GM18519 (cell line): ENCODE data around the gene IGF2BP1.

Experiments used
- ATAC-seq: cut with Tn5 transposase; IDR thresholded peaks from one replicate; pipeline ENCODE4 v1.9.1; 2021; ENCODE audit warnings: mild to moderate bottlenecking, moderate library complexity; ENCODE audit not compliant: unreplicated experiment, low FRiP score

IGF2BP1 gene

DNA sequence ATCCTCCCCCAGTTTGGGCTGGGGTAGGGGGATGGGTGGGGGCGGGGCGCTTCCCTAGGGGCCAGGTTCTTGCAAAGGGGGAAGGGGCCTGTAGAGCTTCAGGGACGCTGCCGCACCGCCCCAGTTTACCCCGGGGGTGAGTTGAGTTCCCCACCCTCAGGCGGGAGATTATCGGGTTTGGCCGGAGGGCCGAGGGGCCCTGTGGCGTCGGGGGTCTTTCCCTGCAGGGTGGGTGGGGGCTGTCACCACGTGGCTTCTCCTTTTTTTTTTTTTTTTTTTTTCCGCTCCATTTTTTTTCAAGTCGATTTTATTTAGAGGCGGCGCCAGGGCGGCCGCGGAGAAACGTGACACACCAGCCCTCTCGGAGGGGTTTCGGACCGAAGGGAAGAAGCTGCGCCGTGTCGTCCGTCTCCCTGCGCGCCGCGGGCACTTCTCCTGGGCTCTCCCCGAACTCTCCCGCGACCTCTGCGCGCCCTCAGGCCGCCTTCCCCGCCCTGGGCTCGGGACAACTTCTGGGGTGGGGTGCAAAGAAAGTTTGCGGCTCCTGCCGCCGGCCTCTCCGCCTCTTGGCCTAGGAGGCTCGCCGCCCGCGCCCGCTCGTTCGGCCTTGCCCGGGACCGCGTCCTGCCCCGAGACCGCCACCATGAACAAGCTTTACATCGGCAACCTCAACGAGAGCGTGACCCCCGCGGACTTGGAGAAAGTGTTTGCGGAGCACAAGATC is at the start of gene IGF2BP1:
IGF2BP1 (plus strand) TSS at position 283 of the 724 bp plus-strand sequence; CDS start at position 644, 361 bp downstream.
- ATAC-seq: no peak

DNA sequence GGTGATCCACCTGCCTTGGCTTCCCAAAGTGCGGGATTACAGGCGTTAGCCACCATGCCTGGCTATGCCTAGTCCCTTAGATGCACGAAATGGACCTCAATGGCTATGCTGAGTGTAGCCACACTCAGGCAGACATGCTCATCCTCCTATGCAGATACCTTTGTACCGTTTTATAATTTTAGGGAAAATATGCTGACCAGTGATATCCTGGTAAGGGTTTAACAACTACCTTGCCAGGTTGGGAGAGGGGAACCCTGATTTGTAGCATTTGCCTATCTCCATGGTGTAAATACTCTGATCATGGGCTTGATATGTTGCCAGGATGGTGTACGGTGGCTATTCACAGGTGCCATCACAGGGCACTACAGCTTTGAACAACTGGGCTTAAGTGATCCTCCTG is 45.6 kb upstream of the IGF2BP1 start:
- ATAC-seq: no peak

GRCh38 chr17:48952904-48953303 is 44.3 kb upstream of the IGF2BP1 start:
- ATAC-seq: no peak

GRCh38 chr17:48954300-48954755 is 42.9 kb upstream of the IGF2BP1 start:
- ATAC-seq: no peak

DNA sequence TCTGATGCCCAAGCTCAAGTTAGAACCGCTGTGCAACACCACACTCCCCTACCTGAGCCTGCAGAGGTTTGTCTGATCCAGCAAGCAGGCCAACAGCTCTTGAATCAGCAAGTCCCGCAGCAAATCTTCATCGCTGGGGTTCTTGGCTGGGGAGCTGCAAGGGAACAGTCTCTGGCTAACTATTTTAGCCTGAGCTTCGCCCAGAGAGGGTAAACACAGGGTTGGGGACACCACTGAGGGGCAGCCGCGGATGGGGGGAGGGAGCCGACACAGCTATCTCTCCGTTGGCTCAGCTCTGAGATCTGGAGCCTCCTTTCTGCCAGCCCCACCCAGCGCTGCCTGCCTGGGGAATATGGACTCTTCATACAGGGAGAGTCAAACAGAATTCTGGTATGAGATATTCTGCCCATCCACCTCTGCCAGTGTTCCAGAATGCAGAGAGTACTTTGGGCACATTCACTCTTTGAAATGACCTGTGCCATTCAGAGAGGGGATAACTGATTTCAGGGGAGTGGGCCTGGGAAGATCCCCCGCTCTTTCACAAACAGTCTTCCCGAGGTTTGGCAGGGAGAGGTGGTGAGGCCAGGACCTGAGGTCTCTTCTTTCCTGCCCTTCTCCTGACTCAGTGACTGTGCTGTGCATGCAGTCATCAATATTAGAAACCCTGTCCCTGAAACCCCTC is 36.2 kb upstream of the IGF2BP1 start:
- no peak for ATAC-seq

DNA sequence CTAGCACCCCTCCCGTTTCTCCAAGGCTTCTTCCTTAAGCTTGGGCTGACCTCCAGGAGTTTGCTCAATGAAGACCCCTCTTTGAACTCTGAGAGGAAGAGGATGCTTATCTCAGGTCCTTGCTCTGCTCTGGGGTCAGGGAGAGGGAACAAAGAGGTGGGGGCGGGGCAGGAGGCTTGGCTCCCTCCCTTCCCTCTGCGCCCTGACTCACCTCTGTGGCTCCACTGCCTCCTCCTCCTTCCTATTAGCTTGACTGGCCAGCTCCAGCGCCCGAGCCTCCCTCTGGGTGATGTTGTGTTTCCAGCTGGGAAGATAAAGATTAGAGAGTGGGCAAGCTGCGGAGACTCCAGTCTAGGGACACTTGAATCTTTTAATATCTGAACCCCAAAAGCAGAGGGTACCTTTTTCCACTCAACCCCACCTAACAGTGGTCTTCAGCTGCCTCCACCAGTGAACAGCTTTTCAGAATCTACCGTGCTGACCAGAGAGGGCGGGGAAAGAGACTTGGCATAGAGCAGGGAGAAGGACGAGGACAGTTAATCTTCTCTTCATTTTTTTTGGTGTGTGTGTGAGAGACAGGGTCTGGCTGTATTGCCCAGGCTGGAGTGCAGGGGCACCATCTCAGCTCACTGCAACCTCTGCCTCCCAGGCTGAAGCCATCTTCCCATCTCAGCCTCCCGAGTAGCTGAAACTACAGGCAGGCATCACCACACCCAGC is 35.5 kb upstream of the IGF2BP1 start:
- ATAC-seq: no peak

- ATAC-seq: no peak
Observed at GRCh38 chr17:48970224-48970623, 27.0 kb upstream of the IGF2BP1 start.

GRCh38 chr17:48970865-48971687 is 26.1 kb upstream of the IGF2BP1 start:
- ATAC-seq: no peak

DNA sequence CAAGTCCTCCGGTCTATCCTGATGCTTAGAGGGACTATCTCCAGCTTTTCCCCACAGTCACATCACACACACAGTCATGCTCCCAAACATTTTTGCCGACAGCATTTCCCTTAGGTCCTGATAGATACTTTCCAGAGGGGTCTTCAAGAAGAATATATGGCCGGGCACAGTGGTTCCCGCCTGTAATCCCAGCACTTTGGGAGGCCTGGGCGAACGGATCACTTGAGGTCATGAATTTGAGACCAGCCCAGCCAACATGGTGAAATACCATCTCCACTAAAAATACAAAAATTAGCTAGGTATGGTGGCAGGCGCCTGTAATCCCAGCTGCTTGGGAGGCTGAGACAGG is 24.5 kb upstream of the IGF2BP1 start:
- no peak for ATAC-seq

- no peak for ATAC-seq
Observed at GRCh38 chr17:48973806-48974205, 23.4 kb upstream of the IGF2BP1 start.

DNA sequence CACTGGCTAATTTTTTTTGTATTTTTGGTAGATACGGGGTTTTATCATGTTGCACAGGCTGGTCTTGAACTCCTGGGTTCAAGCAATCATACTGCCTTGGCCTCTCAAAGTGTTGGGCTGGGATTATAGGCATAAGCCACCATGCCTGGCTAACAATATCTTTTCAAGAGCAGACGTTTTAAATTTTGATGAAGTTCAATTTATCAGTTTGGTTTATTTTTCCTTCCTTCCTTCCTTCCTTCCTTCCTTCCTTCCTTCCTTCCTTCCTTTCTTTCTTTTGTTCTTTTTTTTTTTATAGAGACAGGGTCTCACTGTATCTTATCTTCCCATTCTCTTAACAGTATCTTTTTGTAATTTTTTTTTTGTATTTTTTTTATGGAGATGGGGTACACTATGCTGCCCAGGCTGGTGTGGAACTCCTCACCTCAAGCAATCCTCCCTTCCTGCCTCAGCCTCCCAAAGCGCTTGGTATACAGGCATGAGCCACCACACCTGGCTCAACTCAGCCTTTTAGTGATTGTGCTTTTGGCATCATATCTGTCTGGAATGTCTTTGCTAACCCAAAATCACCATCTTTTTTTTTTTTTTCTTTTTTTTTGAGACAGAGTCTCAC is 15.2 kb upstream of the IGF2BP1 start:
- no peak for ATAC-seq

- ATAC-seq: no peak
Observed at GRCh38 chr17:48985436-48986245, 11.5 kb upstream of the IGF2BP1 start.

DNA sequence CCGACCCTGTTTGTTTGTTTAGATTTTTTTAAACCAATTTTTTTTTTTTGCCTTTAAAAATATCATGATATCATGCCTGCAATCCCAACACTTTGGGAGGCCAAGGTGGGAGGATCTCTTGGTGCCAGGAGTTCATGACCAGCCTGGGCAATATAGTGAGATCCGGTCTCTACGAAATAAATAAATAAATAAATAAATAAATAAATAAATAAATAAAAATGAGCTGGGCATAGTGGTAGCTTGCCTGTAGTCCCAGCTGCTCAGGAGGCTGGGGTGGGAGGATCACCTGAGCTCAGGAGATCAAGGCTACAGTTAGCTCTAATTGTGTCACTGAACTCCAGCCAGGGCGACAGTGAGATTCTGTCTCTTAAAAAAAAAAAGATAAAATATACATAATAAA is 8.1 kb upstream of the IGF2BP1 start:
- no peak for ATAC-seq

GRCh38 chr17:48990882-48991357 is 6.3 kb upstream of the IGF2BP1 start:
- no peak for ATAC-seq

DNA sequence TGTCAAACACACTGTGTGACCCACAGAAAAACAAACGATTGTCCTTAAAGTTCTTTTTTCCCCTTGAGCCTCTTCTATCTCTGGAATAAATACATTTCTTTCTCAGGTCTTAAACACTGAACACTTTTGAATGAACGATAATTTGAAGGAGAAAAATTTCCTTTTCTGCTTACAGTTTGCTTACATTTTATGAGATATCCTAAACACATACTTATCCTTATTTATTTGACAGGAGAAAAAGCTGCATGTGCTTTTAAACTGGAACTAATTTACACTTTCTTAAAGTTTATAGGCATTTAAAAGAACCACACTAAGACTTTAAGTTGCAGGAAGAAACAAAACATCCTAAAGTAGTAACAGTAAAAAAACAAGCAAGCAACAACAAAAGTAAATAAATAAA is 4.7 kb upstream of the IGF2BP1 start:
- ATAC-seq: no peak

DNA sequence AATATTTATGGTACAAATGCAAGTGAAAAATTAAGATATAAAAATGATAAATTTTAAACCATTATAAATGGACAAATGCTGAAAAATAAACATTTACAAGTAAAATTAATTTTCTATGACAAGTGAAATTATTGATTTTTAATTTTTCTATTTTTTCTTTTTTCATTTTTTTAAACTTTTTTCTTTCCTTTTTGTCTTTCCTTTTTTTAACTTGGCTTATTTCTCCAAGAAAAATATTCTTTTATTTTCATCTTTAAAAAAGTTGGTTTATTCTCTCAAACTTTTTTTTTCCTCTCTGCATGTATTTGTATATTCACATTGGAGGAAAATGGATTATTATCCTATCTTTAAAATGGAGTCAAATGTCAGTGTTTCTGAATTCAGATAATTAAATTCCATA is 3.9 kb upstream of the IGF2BP1 start:
- no peak for ATAC-seq

- ATAC-seq: no peak
Observed at GRCh38 chr17:48993951-48994350, 3.2 kb upstream of the IGF2BP1 start.

DNA sequence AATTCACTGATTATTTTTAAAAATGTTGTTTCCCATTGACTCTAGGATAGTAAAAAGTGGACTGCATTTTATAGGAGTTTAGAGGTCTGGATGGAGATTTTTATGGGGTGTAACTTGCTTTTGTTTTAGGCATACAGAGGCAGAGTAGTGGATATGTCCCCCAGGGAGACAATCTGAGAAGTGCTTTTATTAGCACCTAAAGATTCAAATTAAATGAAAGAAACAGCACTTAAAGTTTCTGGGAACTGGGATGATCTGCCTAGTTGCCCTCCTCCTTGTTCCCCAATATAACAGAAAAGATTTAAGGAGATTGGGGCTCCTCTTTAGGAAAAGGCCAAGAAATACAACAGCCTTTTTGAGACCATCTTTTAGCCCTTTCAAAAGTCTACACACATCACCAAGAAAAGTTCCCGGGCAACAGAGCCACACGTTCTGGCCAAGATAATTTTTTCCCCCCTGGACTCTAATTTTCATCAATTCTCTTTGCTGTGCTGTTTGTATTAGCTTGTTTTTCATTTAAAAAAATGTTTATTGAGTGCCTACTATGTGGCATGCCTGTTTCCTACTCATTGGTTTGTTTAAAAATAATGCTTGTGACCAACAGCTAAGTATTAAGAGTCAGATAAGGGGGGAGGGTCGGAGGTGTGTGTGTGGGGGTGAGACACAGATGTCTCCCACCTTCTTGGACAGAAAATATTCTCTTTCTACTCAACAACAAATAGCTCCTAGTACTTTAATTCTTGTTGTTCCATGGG is 2.5 kb upstream of the IGF2BP1 start:
- no peak for ATAC-seq
